ENCODE measurements around the gene CABP4.

The CABP4 gene

DNA sequence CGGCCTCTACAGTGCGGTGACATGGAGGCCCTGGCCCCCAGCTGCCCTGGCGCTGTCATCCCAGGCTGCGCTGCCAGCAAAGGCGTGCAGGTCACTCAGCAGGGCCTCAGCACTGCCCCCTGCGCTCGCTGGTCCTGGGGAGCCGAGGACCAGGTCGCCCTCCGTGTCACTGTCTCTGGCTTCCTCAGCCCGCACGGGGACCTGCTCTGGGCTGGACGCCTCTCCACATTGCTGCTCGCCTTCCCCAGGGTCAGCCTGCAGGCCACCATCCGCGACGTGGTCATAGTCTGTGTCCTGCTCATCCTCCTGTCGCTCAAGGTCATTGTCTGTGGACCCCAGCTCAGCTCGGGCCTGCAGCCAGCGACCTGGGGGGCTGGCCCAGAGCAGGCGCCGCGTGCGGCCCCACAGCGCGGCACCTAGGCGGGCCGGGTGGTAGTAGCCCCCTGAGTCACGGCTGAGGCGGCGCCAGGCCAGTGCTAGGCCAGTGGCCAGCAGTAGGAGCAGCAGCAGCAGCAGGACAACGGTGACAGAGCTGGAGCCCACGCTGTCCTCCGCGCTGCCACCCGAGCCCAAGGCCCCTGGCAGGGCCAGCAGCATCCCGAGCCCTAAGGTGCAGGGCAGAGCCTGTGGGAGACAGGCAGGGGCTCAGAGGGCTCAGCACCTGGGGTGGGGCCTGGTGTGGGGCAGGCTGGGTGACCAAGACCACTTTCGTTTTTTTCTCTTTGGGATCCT lies 19.3 kb upstream of the CABP4 start:
- no peak for DNase-seq

GRCh38 chr11:67436459-67437081 lies 18.6 kb upstream of the CABP4 start:
- DNase-seq: peak; percentile 57 to 69

- no peak for DNase-seq
Observed at GRCh38 chr11:67437082-67437808, 17.9 kb upstream of the CABP4 start, which contains the start of gene PTPRCAP. Gene PTPRCAP, minus strand, starts transcription at chr11:67437682. Its CDS starts 63 bp downstream, at chr11:67437619.

DNA sequence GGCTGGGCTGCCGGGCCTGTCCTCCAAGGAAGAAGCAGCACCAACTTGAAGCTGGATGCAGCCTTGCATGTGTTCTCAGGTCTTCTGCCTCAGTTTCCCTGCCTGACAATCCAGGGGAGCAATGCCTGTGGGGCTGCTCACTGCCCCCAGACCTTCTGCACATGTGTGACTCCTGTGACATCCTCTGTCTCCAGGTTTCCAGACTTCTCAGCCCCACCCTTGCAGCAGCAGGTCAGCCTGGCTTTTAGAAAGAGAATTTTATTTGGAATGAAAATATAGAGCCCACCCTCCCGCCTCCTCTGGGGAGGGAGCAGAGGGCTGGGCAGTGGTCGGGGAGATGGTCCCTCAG lies 17.4 kb upstream of the CABP4 start:
- DNase-seq: no peak

GRCh38 chr11:67438158-67438902 lies 16.8 kb upstream of the CABP4 start:
- no peak for DNase-seq

DNA sequence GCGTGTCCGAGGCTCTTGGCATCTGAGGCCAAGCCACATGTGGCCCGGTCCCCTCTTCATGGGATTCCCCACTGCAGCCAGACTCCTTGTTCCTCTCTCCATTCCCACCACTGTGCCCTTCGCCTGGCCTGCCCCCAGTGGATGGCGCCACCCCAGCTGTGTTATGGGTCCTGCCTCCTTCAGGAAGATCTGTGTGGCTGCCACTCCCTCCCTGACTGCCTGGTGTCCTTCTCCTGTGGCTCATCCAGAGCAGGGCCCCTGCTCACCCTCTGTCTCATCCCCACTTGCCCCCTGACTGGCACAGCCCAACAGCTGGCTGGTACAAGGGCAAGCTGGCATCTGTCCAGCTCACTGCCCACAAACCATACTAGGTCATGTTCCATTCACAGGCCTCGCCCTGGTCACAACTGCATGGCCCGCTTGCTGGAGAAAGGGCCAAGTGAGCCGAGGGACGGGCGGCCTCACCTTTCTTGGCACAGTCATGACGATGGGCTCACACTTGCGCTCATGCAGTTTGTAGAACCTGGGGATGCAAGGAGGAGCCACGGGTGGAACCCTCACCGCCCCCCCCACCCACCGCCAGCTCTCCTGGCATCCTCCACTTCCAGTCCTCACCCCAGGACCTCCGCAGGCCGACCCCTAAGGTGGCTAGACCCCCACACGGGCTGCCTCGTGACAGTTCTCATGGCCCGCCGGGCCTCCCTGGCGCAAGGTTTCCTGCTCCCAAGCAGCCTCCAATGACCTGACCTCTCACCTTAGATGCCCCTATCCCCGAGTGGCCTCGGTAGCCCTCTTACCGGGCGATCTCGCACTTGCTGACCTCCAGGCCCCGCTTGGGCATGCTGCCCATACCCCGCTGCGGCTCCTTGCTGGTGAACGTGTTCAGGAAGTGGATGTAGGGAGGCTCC lies 15.6 kb upstream of the CABP4 start:
- peak in 1 of 2 experiments; percentile 39 for DNase-seq

- no peak for DNase-seq
Observed at GRCh38 chr11:67440229-67441097, 14.7 kb upstream of the CABP4 start.

DNA sequence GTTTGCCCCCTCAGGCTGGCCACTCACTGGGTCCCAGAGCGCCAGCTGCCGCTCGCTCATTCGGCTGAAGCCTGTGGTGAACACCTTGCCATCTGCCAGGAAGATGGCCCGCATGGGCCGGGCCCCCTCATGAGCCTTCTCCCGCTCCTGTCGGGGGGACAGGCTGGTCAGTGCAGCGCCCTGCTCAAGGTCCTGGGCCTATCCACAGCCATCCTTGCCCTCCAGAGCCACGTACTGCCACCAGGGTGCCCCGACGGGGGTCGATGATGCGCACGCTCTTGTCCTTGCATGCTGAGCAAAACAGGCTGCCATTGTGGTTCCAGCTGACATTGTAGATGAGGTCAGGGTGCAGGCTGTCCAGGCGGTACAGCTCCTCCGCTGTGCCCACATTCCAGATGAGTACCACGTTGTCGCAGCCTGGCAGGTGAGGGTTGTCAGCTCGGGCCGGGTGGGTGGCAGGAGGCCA lies 14.0 kb upstream of the CABP4 start:
- no peak for DNase-seq

DNA sequence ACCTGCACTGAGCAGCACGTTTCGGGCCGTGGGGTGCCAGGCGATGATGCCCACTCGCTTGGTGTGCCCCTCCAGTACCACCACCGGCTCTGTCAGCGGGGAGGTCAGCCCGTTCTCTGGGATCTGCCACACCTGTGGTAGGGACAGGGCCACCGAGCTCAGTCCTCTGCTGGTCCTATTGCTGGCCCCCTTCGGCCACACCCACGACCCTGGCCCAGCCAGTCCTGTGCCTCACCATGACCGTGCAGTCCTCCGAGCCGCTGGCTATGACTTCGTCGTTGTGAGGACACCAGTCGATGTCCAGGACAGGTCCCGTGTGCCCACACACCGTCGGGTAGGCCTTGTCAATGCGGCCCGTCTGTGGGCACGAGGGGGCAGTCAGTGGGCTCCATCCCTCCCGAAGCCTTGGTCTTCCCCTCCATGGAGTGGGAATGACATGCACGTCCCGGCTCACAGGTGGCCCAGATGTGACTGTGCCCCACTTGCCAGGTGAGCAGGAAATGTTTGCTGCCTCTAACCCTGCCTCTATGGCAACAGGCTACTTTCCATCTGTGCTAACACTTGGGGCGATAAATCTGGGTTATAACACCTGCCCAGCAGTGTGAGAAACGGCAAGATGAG lies 13.3 kb upstream of the CABP4 start:
- no peak for DNase-seq

DNA sequence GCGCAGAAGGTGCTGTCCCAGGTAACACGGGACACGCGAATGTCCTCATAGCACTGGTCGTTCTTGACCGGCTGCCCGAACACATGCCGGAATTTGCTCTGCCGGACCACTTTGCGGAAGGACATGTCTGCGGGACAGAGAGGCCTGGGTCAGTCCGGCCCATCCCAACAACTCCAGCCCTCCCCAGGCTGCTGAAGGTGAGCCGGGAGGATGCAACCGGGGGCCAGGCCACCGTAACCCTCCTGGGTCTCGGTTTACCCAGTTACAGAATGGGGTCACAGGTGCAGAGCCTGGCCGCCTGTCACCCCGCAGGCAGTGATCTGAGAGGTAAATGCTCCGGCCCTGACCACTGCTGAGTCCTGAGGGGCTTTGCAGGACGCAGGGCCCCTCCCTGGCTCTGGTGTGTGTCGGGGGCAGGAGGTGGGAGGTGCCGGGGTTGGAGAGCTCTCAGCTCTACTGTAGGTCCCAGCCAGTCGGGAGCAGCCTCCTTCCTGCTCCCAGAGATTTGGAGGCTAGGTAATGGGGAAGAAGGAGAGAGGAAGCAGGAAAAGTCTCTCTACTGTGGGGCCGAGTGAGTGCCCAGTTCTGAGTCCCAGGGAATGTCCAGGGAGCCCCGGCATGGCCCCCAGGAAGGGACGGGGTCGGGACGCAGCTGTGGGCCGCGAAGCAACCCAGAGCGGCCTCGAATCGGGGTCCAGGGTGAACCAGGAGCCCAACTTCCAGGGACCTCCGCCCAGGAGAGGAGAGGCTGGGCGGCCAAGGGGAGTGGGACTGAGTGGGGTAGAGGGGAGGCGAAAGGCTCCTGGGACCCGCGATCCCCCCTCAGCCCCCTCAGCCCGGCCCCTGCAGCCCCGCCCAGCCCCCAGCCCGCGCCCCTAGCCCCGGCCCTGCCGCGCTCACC lies 12.4 kb upstream of the CABP4 start:
- DNase-seq: no peak

DNA sequence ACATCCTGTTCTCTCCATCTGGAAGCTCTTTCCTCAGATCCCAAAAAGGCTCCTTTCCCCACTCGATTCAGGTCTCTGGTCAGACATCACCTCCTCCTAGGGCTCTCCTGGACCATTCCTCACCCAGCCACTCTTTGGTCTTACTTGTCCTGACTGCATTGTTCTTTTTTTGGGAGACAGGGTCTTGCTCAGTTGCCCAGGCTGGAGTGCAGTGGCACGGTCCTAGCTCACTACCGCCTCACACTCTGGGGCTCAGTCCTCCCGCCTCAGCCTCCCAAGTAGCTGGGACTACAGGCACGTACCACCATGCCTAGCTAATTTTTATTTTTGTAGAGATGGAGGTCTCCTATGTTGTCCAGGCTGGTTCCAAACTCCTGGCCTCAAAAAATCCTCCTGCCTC lies 9.6 kb upstream of the CABP4 start:
- DNase-seq: no peak

GRCh38 chr11:67448220-67448609 lies 6.9 kb upstream of the CABP4 start:
- DNase-seq: no peak

- peak; percentile 88 to 93 for DNase-seq
Observed at GRCh38 chr11:67449116-67449844, 5.9 kb upstream of the CABP4 start.

- DNase-seq: no peak
Observed at GRCh38 chr11:67450796-67451657, 4.1 kb upstream of the CABP4 start.

DNA sequence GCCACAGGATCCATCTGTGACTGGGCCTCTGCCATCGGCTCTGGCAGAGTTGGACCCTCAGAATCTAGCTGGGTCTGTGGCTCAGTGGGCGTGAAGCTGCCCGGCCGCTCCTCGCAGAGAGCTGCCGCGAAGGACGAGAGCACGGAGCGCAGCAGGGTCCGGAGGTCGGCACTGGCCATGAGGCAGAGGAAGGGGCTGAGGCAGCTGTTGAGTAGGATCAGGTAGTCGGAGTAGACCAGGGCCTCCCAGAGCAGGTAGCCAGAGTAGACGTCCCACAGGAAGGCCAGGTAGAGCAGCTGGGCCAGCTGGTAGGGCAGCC lies 3.5 kb upstream of the CABP4 start:
- DNase-seq: no peak

DNA sequence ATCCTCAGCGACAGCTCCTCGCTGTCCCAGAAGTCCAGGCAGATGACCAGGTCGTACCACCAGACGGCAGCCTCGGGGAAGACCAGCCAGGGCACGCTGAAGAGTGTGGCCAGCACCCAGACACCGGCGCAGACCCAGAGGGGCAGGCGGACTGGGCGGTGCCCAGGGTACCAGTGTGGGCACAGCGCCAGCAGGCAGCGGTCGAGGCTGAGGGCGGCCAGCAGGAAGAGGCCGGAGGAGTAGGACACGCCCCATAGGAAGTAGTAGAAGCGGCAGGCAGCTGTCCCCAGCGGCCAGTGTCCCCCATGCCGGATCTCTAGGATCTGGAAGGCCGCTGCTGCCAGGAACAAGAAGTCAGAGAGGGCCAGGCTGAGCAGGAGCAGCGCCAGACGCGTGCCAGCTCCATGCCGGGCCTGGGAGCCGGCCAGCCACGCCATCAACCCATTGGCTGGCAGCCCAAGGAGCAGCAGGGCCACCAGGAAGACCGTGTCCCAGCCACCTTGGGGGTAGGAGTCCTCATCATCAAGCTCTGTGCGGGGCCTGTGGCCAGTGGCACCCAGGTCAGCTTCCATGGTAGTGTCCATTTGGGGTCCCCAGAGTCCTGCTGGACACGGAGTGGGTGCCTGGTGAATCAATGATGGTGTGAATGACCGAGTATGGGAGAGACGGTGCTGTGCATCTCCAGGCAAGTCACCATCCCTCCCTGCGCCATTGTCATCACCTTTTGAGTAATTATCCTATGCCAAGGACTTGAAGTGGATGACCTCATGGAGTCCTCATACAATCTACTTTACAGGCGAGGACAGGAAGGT lies 2.8 kb upstream of the CABP4 start, which contains the start of gene GPR152:
GPR152 (minus strand) TSS at position 589 of the 812 bp plus-strand sequence; CDS start at position 584, 5 bp downstream.
- DNase-seq: peak; percentile 78 to 92
